ENCODE results near the gene TNFRSF21.

DNA sequence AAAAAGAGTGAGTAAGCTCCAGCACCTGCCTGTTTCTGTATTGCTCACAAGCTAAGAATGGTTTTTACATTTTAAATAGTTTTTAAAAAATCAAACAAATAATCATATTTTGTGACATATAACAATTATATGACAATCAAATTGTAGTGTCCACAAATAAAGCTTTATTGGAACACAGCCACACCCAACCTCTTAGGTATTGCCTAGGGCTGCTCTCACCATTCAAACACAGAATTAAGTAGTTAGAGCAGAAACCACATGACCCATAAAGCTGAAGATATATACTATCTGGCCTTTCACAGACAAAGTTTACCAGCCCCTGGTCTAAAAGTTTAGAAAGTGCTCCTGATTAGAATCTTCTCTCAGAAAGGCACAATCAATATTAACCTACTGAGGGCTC is 11.2 kb downstream of the TNFRSF21 start:
- TF ChIP-seq CTCF (IDR thresholded peaks at IDR 0.05): no peak
- no peak for TF ChIP-seq POLR2A (IDR thresholded peaks at IDR 0.05)

All from prostate gland (tissue), 2 donors.